K562 treated with DMSO at 1 percent for 4 hours (cell line): ENCODE data around the gene SIRT6. TPM values are rescaled to one million over a fixed set of nuclear protein-coding genes. Genes with fewer than 3 reads are reported as not detected.

Source experiments
- total RNA-seq: library from RNA; unstranded; fragments of 300-600 nt; gene quantifications from 2 replicates; pipeline ENCODE4 v1.2.3, GENCODE V29; 2022; ENCODE audit not compliant: insufficient read depth

SIRT6 gene
- total RNA-seq: 30.7 and 40.3 TPM in 2 replicates

GRCh38 chr19:4182084-4182810, at the start of gene SIRT6, which contains the start of gene ANKRD24:
Gene SIRT6 (minus strand): TSS chr19:4182563. CDS start chr19:4182539, 24 bp downstream.
Gene ANKRD24 (plus strand): TSS chr19:4182689. CDS start chr19:4186426, 3,737 bp downstream.

GRCh38 chr19:4229179-4229931, 47.0 kb upstream of the SIRT6 start, which contains the start of gene EBI3:
Gene EBI3 (plus strand): TSS chr19:4229523. CDS start chr19:4229551, 28 bp downstream.

Other genes starting within 250 kb of the SIRT6 start
- gene NMRK2, start 249.5 kb downstream of the SIRT6 start, total RNA-seq: not detected in 2 replicates
- 76.1 and 81.5 TPM in 2 replicates for gene DAPK3, start 211.5 kb downstream of the SIRT6 start, total RNA-seq
- 4,944 and 4,992 TPM in 2 replicates for gene EEF2, start 197.1 kb downstream of the SIRT6 start, total RNA-seq
- 26.0 and 30.6 TPM in 2 replicates for gene PIAS4, start 174.8 kb downstream of the SIRT6 start, total RNA-seq
- gene ZBTB7A, start 115.7 kb downstream of the SIRT6 start, total RNA-seq: 20.1 and 27.7 TPM in 2 replicates
- 283 and 292 TPM in 2 replicates for gene MAP2K2, start 58.4 kb downstream of the SIRT6 start, total RNA-seq
- gene CREB3L3, start 28.9 kb downstream of the SIRT6 start, total RNA-seq: not detected in 2 replicates
- 0.24 and 0.30 TPM in 2 replicates for gene ANKRD24, start 126 bp upstream of the SIRT6 start, total RNA-seq
- gene EBI3, start 47.0 kb upstream of the SIRT6 start, total RNA-seq: 0.85 TPM in 1 of 2 replicates, not detected in the other
- 25.6 and 27.0 TPM in 2 replicates for gene YJU2, start 64.5 kb upstream of the SIRT6 start, total RNA-seq
- 0.55 and 1.1 TPM in 2 replicates for gene SHD, start 96.7 kb upstream of the SIRT6 start, total RNA-seq
- not detected in 2 replicates for gene TMIGD2, start 119.8 kb upstream of the SIRT6 start, total RNA-seq
- gene FSD1, start 122.0 kb upstream of the SIRT6 start, total RNA-seq: 0.74 and 0.93 TPM in 2 replicates
- 0.70 and 0.85 TPM in 2 replicates for gene STAP2, start 156.3 kb upstream of the SIRT6 start, total RNA-seq
- gene MPND, start 161.0 kb upstream of the SIRT6 start, total RNA-seq: 12.9 and 15.1 TPM in 2 replicates
- 77.3 and 84.6 TPM in 2 replicates for gene SH3GL1, start 218.0 kb upstream of the SIRT6 start, total RNA-seq
- 58.3 and 66.5 TPM in 2 replicates for gene CHAF1A, start 220.1 kb upstream of the SIRT6 start, total RNA-seq